HG03103 (cell line): ENCODE measurements around the gene EFCAB9.
"Not testable (repeated sequence)": the region's sequence is repeated elsewhere in the genome, so short reads cannot be mapped to it uniquely, and the experiment has no call there.

Experiments used
- ATAC-seq: cut with Tn5 transposase; IDR thresholded peaks from one replicate; pipeline ENCODE4 v1.9.1; 2021; ENCODE audit warnings: low read depth; ENCODE audit not compliant: unreplicated experiment

EFCAB9 gene

GRCh38 chr5:172187118-172188032 is 6.6 kb upstream of the EFCAB9 start:
- ATAC-seq: peak; percentile 1

DNA sequence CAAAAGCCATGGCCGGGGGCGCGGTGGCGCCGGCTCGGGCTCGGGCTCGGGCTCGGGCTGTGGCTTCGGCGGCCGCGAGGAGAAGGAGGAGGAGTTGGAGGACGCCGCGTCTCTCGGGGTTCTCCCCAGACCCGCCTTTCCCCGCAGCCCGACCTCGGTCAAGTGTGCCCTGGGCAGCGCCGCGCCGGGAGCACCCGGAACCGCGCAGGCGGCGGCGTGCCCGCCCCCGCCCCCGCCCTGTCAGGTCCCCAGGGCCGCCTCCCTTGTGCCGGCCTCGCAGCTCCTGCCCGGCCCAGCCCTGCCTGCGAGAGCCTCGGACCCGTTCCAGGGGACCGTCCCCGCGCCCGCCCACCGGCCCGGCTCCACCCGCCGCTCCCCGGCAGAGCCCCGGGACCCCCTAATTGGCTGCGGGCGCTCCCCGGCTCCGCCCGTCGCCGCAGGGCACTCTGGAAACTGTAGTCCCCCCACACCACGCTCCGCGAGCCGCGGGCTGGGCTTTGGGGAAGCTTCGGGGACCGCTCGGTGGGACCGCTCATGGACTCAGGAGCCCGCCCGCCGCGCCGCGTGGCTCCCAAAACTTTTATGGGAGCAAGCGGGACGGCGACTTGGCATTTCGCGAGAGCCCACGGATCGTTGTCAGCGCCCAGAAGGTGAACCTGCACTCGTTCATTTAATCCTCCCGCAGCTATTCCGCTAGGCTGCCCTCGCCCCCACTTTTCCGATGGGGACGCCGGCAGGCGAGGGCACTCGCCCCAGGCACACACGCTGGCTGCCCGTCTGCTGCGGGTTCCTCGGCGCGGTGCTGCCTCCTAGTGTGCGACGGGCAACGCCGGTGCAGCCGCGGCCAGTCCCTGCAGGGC is 5.7 kb upstream of the EFCAB9 start, which contains the start of gene STK10:
STK10 (minus strand) TSS at position 192 of the 860 bp plus-strand sequence; CDS start at position 10, 182 bp downstream.
- ATAC-seq: peak; percentile 63

DNA sequence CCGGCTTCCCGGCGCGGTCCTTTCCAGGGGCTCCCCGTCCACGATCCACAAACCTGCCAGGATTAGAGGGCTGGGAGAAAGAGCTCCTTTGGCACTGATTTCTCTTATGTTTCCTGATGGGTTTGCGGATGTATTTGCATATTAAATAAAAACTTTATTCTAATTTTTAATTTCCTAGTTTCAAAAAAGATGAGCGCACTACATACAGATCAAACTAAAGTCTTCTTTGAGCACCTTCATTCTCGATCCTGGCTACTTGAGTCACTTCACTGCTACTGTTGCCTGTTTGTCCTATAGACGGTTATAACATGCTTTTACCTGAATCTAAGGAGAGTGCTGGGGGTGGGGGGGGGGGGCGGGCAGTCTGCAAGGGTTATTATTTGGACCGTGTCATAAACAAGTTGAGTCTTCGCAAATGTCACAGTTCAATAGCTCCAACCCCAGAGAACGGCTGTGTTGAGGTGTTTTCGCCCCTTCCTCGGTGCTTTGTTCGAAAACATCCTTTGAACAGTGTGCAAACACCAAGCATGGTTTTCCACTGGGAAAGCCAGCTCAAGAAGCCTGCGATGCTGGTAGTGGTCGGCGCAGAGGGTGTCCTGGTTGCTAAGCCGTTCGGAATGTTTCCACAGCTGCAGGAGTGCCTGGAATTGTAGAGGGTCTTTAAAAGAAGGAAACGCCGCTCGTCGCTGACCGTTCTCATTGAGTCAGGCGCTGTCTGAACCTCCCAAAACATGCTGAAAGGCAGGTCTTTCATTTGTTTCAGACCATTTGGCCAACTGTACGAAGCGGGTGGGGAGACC is 4.9 kb upstream of the EFCAB9 start:
- no peak for ATAC-seq

DNA sequence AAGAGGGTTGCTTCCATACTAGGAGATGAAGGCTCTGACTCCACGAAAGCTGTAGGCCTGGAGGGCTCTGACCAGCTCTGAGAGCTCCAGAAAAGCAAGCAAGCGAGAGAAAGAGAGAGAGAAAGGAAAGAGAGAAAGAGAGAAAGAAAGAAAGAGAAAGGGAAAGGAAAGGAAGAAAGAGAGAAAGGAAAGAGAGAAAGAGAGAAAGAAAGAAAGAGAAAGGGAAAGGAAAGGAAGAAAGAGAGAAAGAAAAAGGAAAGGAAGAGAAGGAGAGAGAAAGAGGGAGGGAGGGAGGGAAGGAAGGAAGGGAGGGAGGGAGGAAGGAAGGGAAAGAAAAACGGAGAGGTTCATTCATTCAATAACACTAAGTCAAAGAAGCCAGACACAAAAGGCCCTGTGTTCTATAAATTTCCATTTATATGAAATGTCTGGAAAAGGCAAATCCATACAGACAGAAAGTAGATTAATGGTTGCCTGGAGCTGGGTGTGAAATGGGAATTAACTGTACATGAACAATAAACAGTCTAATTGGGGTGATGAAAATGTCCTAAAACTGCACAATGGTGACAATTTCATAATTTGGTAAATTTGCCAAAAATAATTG is 4.2 kb upstream of the EFCAB9 start:
- ATAC-seq: no peak

- no peak for ATAC-seq
Measured at GRCh38 chr5:172194985-172195774, 1.2 kb downstream of the EFCAB9 start.

GRCh38 chr5:172197775-172198174 is 3.8 kb downstream of the EFCAB9 start:
- ATAC-seq: not testable (repeated sequence)

- no peak for ATAC-seq
Measured at GRCh38 chr5:172199446-172199845, 5.5 kb downstream of the EFCAB9 start.

GRCh38 chr5:172200476-172200875 is 6.5 kb downstream of the EFCAB9 start:
- ATAC-seq: no peak

- not testable (repeated sequence) for ATAC-seq
Measured at GRCh38 chr5:172205984-172206383, 12.0 kb downstream of the EFCAB9 start.

DNA sequence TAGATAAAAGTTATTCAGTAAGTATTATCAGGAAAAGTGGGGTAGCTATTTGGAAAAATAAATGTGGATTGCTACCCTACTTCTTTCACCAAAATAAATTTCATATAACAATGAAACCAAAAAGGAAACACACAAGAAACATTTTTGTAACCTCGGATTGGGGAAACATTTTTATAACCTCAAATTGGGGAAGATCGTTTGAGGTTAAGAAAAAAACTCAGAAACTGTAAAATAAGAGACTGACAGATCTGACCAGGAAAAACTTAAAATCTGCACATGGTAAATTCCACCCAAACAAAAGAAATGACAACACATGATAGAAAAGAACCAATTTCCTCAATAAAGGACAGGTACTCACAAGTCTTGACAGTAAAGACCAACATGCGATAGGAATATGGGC is 13.5 kb downstream of the EFCAB9 start:
- no peak for ATAC-seq

DNA sequence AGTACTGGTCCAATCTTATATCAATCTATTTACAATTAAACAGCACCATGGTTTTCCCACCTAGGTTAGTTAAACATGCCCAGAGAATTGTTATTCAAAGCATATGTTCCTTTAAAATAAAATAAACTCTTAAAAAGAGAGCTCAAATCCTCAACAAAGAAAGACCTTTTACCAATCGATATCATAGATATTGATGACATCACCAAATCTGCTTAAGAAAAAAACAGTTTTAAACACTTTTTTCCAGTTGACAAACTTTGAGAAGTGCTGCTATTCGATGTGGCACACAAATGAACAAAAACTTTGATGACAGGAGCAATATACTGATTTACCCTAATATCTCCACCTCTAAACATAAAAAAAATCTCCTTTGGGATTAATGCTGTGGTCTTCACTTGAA is 15.7 kb downstream of the EFCAB9 start:
- no peak for ATAC-seq

GRCh38 chr5:172211676-172212075 is 17.7 kb downstream of the EFCAB9 start:
- ATAC-seq: no peak

DNA sequence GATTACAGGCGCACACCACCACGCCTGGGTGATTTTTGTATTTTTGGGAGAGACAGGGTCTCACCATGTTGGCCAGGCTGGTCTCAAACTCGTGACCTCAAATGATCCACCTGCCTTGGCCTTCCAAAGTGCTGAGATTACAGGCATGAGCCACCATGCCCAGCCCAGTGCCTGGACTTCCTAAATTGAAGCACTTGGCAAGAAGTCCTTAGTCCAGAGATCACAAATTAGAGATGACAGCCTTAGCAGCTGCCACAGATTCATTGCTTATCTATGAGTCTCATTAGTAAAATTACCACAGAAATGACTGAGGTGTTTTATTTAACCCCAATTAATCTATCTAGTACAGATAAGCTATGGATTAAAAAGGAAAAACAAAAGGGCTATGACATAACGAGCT is 19.2 kb downstream of the EFCAB9 start:
- no peak for ATAC-seq

DNA sequence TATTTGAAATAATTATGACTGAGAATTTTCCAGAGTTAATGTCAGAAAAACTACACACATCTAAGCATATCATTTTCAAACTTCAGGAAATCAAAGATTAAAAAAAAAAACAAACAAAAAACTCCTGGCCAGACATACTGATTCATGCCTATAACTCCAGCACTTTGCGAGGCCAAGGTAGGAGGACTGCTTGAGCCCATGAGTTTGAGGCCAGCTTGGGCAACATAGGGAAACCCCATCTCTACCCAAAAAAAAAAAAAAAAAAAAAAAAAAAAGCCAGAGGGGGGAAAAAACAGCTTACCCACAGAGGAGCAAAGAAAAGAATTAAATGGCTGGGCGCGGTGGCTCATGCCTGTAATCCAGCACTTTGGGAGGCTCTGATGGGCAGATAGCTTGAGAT is 22.4 kb downstream of the EFCAB9 start:
- ATAC-seq: no peak

- no peak for ATAC-seq
Measured at GRCh38 chr5:172219296-172219695, 25.3 kb downstream of the EFCAB9 start.

- ATAC-seq: peak; percentile 57
Measured at GRCh38 chr5:172223901-172224873, 30.2 kb downstream of the EFCAB9 start.

GRCh38 chr5:172224996-172225395 is 31.0 kb downstream of the EFCAB9 start:
- ATAC-seq: no peak

DNA sequence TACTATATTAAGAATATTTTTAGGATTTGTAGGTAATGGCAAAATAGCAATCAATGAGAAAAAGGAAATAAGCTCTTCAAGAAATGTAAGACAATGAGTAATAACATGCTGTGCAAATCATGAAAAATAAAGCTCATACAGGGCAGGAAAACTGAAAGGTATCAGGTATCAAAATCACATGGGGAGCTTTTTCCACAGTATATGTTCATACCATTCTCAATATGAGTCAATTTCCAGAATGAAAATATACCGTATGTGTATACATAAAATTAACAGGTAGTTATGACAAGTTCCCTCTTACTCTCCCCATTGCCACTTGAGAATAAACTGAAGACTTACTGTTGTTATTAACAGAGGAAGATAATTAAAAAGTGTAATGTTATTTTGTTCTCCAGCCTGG is 35.9 kb downstream of the EFCAB9 start:
- ATAC-seq: no peak
